ENCODE measurements around the gene ATP23.

Gene ATP23

GRCh38 chr12:57943438-57944080 is 2.2 kb downstream of the ATP23 start:
- Histone ChIP-seq H3K4me3 (no peak overlapping the region), H3K9ac (ENCODE audit: insufficient read length) (no peak overlapping the region), H3K9me3 (ENCODE audit: low read depth, low read length) (no peaks in the 10 kb centered on the region), H3K27ac (no peak overlapping the region), H3K36me3 (ENCODE audit: insufficient read depth, low read length) (no peaks in the 10 kb centered on the region)
- TF ChIP-seq FOXP2 (optimal IDR thresholded peaks at IDR 0.05; ENCODE audit: control extremely low read depth, extremely low read length, insufficient read depth) (no peak), EZH2 (IDR thresholded peaks at IDR 0.05) (no peak), POLR2AphosphoS5 (IDR thresholded peaks at IDR 0.05; ENCODE audit: borderline replicate concordance, low read depth, low read length) (no peak)
- DNase-seq (ENCODE audit: low read depth, low spot score) = no peak

DNA sequence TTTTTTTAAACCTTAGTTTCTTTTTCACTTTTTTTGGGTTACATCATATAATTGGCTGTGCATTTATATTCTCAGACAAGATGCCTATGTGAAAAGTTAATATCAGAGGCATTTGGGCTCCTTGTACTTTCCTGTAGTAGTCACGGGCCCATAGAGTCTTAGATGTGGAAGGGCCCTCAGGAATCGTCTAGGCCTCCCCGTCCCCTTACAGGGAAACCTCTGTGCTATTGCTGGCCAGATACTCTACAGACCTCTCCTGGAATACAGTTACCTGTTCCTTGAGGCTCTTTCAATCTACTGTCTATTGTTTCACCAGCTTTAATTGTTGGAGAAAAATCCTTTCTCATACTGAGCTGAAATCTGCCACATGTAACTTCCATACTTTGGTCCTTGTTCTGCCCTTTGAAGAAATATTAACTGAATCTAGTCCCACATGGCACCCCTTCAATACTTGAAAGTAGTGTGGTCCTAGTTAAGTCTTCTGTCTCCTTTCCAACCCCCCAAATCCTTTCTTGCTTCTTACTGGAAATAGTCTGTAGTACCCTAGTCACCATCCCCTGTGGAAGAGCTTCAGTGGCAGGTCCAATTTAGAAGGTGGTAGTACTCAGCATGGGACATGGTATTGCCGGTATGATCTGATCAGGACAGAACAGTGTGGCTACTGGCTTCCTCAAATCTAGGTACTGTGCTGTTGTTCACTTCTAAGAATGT is 3.1 kb downstream of the ATP23 start:
- no peaks in the 10 kb centered on the region for H3K9me3 ChIP-seq (ENCODE audit: low read depth, low read length)

GRCh38 chr12:57952766-57953165 is 11.4 kb downstream of the ATP23 start:
- peaks cover 16% of the 10 kb centered on the region for H3K36me3 ChIP-seq (ENCODE audit: insufficient read depth, low read length)
- H3K9ac ChIP-seq (ENCODE audit: insufficient read length) = no peak overlapping the region
- no peak overlapping the region for H3K4me3 ChIP-seq
- H3K9me3 ChIP-seq (ENCODE audit: low read depth, low read length) = no peaks in the 10 kb centered on the region
- no peak overlapping the region for H3K27ac ChIP-seq
- DNase-seq (ENCODE audit: low read depth, low spot score) = no peak
- TF ChIP-seq FOXP2 (optimal IDR thresholded peaks at IDR 0.05; ENCODE audit: control extremely low read depth, extremely low read length, insufficient read depth) = no peak
- TF ChIP-seq POLR2AphosphoS5 (IDR thresholded peaks at IDR 0.05; ENCODE audit: borderline replicate concordance, low read depth, low read length) = no peak
- TF ChIP-seq EZH2 (IDR thresholded peaks at IDR 0.05) = no peak

More for the DNA sequence above, 3.1 kb downstream of the ATP23 start:
- no peak for DNase-seq (ENCODE audit: low read depth, low spot score)
- Histone ChIP-seq H3K4me3 (no peak overlapping the region), H3K9ac (ENCODE audit: insufficient read length) (no peak overlapping the region), H3K36me3 (ENCODE audit: insufficient read depth, low read length) (no peaks in the 10 kb centered on the region), H3K27ac (no peak overlapping the region)
- no peak for TF ChIP-seq FOXP2 (optimal IDR thresholded peaks at IDR 0.05; ENCODE audit: control extremely low read depth, extremely low read length, insufficient read depth)
- no peak for TF ChIP-seq EZH2 (IDR thresholded peaks at IDR 0.05)
- no peak for TF ChIP-seq POLR2AphosphoS5 (IDR thresholded peaks at IDR 0.05; ENCODE audit: borderline replicate concordance, low read depth, low read length)

- no peak for DNase-seq (ENCODE audit: low read depth, low spot score)
- H3K27ac ChIP-seq = no peak overlapping the region
- no peak overlapping the region for H3K4me3 ChIP-seq
- H3K36me3 ChIP-seq (ENCODE audit: insufficient read depth, low read length) = peaks cover 23% of the 10 kb centered on the region
- no peaks in the 10 kb centered on the region for H3K9me3 ChIP-seq (ENCODE audit: low read depth, low read length)
- no peak overlapping the region for H3K9ac ChIP-seq (ENCODE audit: insufficient read length)
- TF ChIP-seq FOXP2 (optimal IDR thresholded peaks at IDR 0.05; ENCODE audit: control extremely low read depth, extremely low read length, insufficient read depth) = no peak
- TF ChIP-seq POLR2AphosphoS5 (IDR thresholded peaks at IDR 0.05; ENCODE audit: borderline replicate concordance, low read depth, low read length) = no peak
- no peak for TF ChIP-seq EZH2 (IDR thresholded peaks at IDR 0.05)
Observed at GRCh38 chr12:57954768-57955167, 13.4 kb downstream of the ATP23 start.

GRCh38 chr12:57958061-57958657 is 16.8 kb downstream of the ATP23 start:
- no peak for TF ChIP-seq EZH2 (IDR thresholded peaks at IDR 0.05)
- TF ChIP-seq FOXP2 (optimal IDR thresholded peaks at IDR 0.05; ENCODE audit: control extremely low read depth, extremely low read length, insufficient read depth) = no peak
- TF ChIP-seq POLR2AphosphoS5 (IDR thresholded peaks at IDR 0.05; ENCODE audit: borderline replicate concordance, low read depth, low read length) = no peak
- no peak overlapping the region for H3K9ac ChIP-seq (ENCODE audit: insufficient read length)
- DNase-seq (ENCODE audit: low read depth, low spot score) = no peak
- H3K36me3 ChIP-seq (ENCODE audit: insufficient read depth, low read length) = peaks cover 23% of the 10 kb centered on the region
- no peak overlapping the region for H3K27ac ChIP-seq
- H3K4me3 ChIP-seq = no peak overlapping the region
- H3K9me3 ChIP-seq (ENCODE audit: low read depth, low read length) = no peaks in the 10 kb centered on the region

GRCh38 chr12:57964421-57964820 is 23.1 kb downstream of the ATP23 start:
- DNase-seq (ENCODE audit: low read depth, low spot score) = no peak
- Histone ChIP-seq H3K9ac (ENCODE audit: insufficient read length) (no peak overlapping the region), H3K36me3 (ENCODE audit: insufficient read depth, low read length) (no peaks in the 10 kb centered on the region), H3K4me3 (no peak overlapping the region), H3K27ac (no peak overlapping the region), H3K9me3 (ENCODE audit: low read depth, low read length) (peaks cover 4% of the 10 kb centered on the region; the same call in 1 of the 2 replicates)
- TF ChIP-seq EZH2 (IDR thresholded peaks at IDR 0.05) (no peak), FOXP2 (optimal IDR thresholded peaks at IDR 0.05; ENCODE audit: control extremely low read depth, extremely low read length, insufficient read depth) (no peak), POLR2AphosphoS5 (IDR thresholded peaks at IDR 0.05; ENCODE audit: borderline replicate concordance, low read depth, low read length) (no peak)

DNA sequence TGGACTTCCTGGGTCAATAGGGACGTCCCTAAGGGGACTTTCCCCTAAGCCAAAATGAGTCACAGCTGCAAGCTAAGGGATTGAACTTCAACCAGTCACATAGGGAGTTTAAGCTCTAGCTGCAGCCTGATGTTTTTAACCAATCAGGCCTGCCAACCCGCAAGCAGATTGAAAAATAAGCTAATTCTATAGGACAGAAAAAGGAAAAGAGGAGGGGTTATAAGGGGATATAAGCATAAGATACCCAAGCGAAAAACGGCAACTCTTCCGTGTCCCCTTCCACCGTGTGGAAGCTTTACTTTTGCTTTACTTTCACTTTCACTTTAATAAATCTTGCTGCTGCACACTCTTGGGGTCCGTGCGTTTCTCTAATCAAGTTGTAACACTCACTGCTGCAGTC is 24.4 kb downstream of the ATP23 start:
- TF ChIP-seq POLR2AphosphoS5 (IDR thresholded peaks at IDR 0.05; ENCODE audit: borderline replicate concordance, low read depth, low read length) (no peak), EZH2 (IDR thresholded peaks at IDR 0.05) (no peak), FOXP2 (optimal IDR thresholded peaks at IDR 0.05; ENCODE audit: control extremely low read depth, extremely low read length, insufficient read depth) (no peak)
- Histone ChIP-seq H3K9me3 (ENCODE audit: low read depth, low read length) (peaks cover 4% of the 10 kb centered on the region), H3K36me3 (ENCODE audit: insufficient read depth, low read length) (no peaks in the 10 kb centered on the region), H3K4me3 (no peak overlapping the region), H3K27ac (no peak overlapping the region), H3K9ac (ENCODE audit: insufficient read length) (no peak overlapping the region)
- no peak for DNase-seq (ENCODE audit: low read depth, low spot score)

DNA sequence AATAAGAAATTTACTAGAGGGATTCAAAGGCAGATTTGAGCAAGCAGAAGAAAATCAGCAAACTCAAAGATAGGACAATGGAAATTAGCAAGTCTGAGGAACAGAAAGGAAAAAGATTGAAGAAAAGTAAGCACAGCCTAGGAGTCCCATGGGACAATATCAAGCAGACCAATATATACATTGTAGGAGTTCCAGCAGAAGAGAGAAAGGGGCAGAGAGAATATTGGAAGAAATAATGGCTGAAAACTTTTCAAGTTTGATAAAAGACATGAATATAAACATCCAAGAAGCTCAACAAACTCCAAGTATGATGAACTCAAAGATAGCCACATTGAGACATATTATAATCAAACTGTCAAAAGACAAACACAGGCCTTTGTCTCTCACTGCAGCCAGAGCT is 25.2 kb downstream of the ATP23 start:
- Histone ChIP-seq H3K36me3 (ENCODE audit: insufficient read depth, low read length) (no peaks in the 10 kb centered on the region), H3K27ac (no peak overlapping the region), H3K9ac (ENCODE audit: insufficient read length) (no peak overlapping the region), H3K9me3 (ENCODE audit: low read depth, low read length) (peaks cover 4% of the 10 kb centered on the region), H3K4me3 (no peak overlapping the region)
- no peak for DNase-seq (ENCODE audit: low read depth, low spot score)
- TF ChIP-seq POLR2AphosphoS5 (IDR thresholded peaks at IDR 0.05; ENCODE audit: borderline replicate concordance, low read depth, low read length) (no peak), FOXP2 (optimal IDR thresholded peaks at IDR 0.05; ENCODE audit: control extremely low read depth, extremely low read length, insufficient read depth) (no peak), EZH2 (IDR thresholded peaks at IDR 0.05) (no peak)

Measured in SK-N-MC (cell line).